SHP77 treated with DMSO at 0.1 percent for 48 hours (cell line): Measurements from ENCODE around the gene OR10C1.

ENCODE experiments used
- DNase-seq: peaks from one replicate; lab custom pipeline; 2025; lab: John Stamatoyannopoulos, UW

Gene OR10C1

DNA sequence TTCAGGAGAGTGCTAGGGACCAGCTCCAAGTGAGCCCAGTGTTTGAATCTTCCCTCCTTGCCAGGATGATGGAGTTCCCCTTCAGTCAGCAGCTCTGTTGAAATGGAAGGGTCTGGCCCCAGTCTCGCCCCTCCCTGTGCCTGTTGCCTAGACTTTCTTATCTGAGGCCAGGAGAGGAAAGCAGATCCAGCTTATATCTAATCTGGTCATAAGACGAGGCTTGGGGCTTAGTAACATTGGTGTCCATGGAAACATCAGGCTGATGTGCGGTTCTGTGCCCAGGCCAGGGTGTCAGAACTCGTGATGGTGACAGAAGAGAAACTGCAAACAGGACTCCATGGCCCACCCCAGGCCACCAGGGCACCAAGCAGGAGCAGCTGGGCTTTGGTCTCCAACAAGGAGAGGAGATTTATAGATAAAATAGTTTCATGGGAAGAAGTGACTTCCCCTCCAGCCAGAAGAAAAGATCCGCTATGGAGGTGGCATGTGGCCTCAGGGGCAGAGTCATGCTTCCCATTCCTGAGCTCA, 38.9 kb downstream of the OR10C1 start:
- no peak for DNase-seq

GRCh38 chr6:29478740-29479139, 39.6 kb downstream of the OR10C1 start:
- no peak for DNase-seq

DNA sequence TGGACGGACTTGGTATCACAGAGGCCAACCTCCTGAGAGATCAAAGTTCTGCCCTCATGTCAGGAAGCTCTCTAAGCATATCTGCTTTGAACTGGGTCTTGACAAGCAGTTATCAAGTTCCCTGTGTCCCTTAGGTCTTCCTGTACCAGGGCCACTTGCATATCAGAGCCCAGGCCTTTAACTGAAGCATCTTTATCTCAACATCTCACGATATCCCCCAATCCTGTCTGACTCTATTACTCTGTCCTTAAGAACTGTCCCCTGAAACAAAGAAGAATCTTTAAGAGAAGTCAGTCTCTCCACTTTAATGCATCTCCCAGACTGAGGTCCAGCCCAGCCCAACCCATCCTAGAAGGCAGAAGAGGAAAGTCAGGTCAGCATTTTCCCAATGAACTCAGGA, 40.5 kb downstream of the OR10C1 start:
- no peak for DNase-seq

DNA sequence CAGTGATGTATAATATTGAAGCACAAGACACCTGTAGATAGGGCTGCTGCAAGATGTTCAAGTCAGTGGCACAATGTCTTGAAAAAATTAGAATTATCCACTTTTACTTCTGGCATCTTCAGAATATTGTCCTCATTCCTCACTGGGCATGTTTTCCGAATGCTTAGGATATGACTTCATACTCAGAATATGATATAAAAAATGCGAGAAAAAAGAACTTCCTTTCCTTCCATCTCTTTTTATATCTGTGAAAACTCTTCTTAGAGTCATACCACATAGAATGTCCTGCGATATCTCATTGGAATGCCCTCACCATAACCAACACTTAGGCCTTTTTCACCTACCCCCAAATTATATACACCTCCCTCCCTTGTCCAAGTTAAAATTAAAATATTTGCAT, 44.1 kb downstream of the OR10C1 start:
- no peak for DNase-seq

- no peak for DNase-seq
Observed at GRCh38 chr6:29483735-29484134, 44.6 kb downstream of the OR10C1 start.

- no peak for DNase-seq
Observed at GRCh38 chr6:29486577-29486976, 47.5 kb downstream of the OR10C1 start.

DNA sequence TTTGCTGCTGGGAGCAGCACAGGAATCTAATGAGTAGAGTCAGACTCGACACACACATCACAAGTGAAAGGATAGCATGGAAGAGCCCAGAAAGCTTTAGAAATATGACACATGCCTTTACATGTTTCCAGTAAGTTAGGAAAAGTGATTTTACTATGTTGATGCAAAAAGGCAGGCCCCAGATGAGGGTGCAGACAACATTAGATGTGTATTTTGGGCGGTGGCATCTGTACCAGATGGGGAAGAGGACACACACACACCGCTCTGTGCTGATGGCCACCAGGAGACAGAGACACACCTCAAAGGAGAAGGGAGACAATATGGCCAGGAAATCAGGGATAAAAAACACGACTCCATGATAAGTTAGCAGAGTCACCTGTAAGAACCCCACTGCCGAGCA, 48.0 kb downstream of the OR10C1 start:
- DNase-seq = no peak

DNA sequence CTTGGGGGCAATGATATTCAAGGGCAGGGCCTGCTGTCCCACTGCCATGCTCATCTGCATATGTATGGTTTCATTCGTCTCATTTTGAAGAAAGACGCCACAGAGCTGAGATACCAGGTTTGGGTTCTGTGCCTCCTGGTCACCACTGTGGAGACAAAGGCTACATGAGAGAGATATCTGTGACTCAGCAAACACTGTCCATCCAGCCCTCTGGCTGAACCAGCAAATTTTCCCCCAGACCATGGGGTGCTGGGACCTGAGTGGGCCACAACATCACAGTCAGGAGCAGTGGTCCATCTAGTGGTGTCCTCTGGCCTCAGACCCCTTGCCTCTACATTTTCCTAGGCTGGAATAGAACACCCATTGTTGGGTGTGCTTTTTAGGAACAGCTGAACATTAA, 48.6 kb downstream of the OR10C1 start, which contains the start of gene MAS1L:
Gene MAS1L, minus strand, starts transcription at position 297 of the 400 bp plus-strand sequence. Its CDS starts 54 bp downstream, at position 243.
- no peak for DNase-seq

- no peak for DNase-seq
Observed at GRCh38 chr6:29488874-29489273, 49.8 kb downstream of the OR10C1 start.

DNA sequence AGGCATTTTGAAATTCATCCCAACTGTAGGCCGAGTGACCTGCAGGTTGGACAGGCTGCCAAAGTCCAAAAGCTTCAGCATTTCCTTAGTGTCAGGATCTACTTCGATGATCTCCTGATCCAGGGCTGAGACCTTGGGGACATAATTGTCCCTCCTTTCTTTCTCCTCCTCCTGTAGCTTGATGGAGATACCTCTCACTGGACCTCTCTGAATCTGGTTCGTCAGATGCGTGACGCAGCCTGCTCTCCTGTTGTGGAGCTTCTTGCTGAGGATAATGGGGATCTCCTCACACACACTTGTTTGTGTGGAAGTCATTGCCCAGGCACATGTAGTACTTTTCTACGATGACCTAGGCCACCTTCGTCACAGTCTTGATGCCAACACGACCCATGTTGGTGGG, 50.2 kb downstream of the OR10C1 start:
- no peak for DNase-seq

- no peak for DNase-seq
Observed at GRCh38 chr6:29490055-29490454, 50.9 kb downstream of the OR10C1 start.

GRCh38 chr6:29490552-29490951, 51.4 kb downstream of the OR10C1 start:
- no peak for DNase-seq
